Kidney glomerular epithelial cell (primary cell): ENCODE measurements around the gene BCHE.

Source experiments
- DNase-seq: peaks from one replicate; lab custom pipeline; 2025; lab: John Stamatoyannopoulos, UW

Gene BCHE

DNA sequence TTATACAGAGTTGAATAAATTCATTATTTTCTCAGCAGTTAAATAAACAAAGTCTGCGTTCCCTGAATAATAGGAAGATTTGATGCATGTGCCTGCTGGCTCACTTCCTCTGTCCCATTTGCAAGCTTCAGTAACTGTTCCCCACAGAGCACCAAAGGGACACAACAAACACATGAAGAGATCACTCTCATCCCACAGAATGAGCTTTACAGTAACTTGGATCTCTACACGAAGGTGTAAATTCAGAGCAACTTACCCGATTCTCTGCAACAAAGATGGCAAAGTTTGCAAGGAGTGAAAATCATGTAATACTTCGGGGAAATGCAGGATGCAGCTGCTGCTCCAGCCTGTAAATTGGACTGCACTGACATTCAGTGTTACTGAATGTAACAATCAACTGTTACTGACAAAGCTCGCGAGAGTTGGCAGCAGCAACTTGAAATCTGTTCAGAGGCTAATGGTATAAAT lies at the start of gene BCHE:
TSS of gene BCHE (minus strand) at position 366 of the 468 bp plus-strand sequence. CDS start 6,390 bp downstream, outside the sequence.
- DNase-seq = no peak

DNA sequence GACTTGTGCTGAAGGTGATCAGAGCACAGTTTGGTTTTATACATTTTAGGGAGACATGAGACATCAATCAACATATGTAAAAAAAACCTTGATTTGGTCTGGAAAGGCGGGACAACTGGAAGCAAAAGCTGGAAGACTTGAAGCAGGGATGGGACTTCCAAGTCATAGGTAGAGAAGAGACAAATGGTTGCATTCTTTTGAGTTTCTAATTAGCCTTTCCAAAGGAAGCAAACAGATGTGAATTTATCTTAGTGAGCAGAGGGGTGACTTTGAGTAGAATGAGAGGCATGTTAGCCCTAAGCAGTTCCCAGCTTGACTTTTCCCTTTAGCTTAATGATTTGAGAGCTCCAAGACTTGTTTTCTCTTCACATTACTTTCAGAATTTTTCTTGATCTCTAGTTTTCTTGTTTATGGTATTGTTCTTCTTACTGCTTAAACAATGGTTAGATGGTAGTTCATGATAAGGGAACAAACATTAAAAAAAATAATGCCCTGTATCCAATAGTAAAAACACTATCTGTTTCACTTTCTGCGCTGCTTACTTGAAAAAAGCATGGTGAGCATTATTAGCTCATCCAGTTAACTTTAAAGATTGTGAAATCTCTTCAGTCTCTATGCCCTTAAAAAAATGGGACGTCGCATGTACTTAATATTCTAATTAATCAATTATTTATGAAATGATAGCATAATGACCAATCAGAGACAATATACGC lies 48.5 kb upstream of the BCHE start:
- DNase-seq = no peak

GRCh38 chr3:165884518-165884917 lies 47.3 kb upstream of the BCHE start:
- DNase-seq = no peak

DNA sequence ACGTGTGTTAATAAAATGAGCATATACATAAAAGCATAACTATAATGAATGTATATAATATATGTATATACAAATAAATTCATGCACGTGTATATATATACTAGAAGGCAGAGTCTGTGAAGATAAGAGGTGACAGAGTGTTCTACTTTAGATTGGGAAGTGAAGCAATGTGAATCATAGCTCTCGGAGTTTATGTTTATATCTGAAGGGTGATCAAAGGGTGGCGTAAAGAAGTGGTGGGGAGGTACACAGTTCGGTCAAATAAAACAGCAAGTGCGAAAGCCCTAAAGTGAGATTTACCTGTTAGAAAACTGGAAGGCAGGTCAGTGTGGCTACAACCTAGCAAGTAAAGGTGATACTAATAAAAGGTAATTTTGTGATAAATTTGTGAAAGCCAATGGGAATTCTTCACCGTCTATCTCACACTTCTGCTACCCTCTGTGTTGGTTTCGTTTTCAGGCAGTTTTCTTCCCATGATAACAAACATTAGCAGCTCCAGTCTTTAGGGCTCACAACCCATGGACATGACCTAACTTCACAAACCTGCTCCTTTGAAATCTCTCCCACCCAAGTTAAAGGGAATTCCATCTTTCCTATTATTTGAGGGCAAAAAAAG lies 46.7 kb upstream of the BCHE start:
- DNase-seq = no peak

DNA sequence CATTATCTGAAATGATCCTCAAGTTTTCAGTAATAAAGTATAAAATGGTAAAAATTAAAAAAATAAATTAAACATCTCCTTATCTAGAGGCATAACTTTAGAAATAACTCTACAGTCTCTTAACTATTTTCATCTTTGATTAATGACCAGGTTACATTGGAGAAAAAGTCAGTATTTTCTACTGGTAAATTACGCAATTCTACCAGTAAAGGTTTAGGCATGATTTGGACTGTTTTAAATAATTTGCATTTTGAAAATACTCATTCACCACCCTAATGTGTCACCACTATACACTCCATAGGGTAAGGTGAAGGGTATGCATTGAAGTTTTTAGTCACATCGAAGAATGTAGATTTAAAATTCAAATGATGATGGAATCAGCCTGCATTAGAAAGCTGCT lies 45.9 kb upstream of the BCHE start:
- DNase-seq = no peak

DNA sequence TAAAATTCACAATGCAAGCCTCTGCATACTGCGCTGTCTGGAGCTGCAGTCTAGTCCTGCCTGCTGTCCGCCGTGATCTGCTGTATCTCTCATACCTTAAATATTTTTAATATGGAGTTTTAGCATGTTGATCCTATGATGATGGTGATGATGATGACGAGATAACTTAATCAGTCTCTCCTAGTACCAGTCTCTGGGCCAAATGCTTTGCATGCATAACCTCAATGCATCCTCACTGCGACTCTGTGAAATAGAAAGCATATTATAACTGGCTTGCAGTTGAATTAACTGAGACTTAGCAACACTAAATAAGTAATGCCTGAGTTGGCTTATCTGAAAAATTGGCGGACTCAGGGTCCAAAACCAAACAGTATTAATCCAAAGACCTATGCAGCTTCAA lies 38.4 kb upstream of the BCHE start:
- no peak for DNase-seq

GRCh38 chr3:165874663-165875489 lies 37.7 kb upstream of the BCHE start:
- no peak for DNase-seq

GRCh38 chr3:165868088-165868487 lies 30.9 kb upstream of the BCHE start:
- DNase-seq = no peak

DNA sequence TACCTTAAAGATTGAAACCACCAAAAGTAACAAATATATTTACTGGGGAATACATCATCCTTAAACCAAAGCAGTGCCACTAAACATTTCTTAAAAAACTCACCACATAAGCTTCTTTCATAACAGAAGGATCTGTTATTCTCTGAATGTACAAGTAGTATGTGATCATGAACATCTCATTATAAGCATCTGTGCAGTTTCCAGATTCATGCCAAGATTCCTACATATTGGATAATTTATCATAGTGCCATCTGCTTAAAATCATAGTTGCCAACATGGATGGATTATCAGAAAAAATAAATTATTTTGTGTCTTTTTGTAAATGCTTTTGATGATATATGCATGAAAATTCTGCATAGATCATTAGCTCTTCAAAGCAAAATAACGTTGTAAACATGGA lies 21.8 kb upstream of the BCHE start:
- DNase-seq = no peak

DNA sequence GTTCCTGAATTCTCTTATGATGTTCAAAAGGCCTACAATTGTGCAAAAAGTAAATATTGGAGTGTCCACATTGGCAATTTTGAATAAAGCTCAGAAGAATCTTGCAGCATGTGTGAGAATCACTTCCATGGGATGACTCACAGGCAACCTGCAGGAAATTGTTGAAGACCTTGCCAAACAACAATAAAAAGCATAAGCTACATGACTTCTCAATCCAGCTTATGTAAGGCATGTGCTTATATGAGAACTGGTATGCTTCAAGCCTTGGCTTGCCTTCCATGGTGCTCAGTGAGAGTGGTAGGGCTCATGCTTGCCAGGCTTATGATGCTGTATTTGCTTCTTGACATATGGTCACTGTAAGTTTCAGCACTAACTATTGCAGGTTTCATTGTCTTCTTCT lies 18.4 kb upstream of the BCHE start:
- no peak for DNase-seq

- DNase-seq = peak; percentile 36
These were observed 17.5 kb upstream of the BCHE start for GRCh38 chr3:165854696-165855095.

- DNase-seq = no peak
These were observed 15.5 kb upstream of the BCHE start for GRCh38 chr3:165852711-165853110.

DNA sequence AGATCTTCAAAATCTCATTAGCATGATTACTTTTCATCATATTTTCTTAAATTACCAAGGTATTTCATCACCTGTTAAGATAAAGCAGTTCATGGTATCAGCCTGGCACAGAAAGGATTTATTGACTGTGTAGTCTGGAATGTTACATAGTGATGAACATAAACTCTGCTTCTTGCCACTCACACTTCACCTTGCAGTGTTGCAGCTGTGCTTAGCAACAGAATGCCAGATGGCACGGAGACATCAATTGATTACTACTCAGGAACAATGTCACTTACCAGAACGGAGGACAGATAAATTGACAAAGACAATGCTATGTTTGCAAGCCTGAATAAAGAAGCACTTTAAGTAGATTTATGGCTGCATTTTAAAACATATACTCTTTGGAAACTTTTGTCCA lies 15.0 kb upstream of the BCHE start:
- DNase-seq = no peak

GRCh38 chr3:165846056-165846455 lies 8.8 kb upstream of the BCHE start:
- no peak for DNase-seq

DNA sequence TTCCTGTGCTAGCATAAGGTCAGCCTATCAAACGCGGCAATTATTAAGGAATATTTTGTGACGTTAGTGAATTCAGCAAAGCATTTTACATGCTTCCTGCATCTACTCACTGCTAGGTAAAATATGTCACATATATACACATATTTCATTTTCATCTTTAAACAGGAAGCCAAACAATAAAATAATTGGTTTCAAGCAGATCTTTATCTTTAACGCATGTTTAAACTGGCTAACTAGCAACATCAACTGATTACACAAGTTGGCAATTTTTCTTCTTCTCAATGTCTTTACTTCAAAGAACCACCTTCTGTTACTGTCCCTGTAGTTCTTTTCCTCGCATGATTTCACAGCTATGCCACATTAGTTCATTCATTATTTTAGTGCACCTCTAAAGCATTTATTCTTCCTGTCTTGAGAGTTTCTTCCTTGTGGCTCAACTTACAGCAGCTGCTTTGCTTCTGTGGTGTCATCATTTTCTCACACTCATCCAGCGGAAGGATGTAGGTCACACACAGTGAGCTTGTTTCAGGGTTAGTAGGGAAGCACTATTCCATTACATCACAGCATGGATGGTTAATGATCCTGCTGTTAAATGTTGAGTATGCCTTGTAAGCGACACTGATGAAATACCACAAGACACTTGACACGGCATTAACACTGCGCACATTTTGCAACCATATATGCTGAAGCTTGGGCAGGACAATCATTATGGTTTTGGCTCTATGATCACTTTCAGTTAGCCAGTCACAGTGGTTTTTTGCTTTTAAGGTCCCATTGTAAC lies 2.3 kb upstream of the BCHE start:
- DNase-seq = peak; percentile 50

DNA sequence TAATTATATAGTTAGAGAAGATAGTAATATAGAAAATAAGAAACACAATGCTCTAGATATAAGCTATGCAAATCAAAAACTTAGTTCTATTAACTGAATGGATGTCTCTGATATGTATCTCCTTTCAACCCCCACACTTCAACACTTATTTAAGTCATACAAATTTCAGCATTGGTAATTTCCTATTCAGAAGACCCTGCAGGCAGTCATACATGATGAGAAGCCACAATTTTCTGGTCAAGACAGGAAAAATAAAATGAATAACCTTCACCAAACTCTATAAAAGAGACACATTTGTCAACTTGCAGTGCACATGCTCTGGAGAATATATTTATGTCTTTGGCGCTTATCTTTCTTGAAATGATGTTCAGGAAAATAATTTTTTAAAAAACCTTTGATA lies 578 bp upstream of the BCHE start:
- no peak for DNase-seq

GRCh38 chr3:165835431-165835830 lies 1.8 kb downstream of the BCHE start:
- DNase-seq = no peak

GRCh38 chr3:165830746-165831145 lies 6.5 kb downstream of the BCHE start:
- no peak for DNase-seq

DNA sequence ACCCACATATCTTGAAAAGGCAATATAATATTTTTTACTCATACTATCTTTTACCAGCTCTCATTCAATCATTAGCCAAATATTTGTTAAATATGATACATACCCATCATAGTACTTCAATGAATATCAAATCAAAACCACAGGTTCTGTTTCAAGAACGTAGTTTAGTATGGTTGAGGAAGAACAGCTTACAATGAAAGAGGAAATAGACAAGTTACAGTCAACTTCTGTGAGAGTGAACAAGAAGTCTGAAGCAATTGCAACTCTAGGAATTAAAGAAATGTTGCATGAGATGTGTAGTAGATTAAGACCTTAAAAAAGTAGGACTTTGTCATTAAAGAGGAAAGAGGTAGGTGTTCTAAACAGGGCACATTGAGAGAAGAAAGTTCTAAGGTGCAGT lies 9.3 kb downstream of the BCHE start:
- DNase-seq = no peak

DNA sequence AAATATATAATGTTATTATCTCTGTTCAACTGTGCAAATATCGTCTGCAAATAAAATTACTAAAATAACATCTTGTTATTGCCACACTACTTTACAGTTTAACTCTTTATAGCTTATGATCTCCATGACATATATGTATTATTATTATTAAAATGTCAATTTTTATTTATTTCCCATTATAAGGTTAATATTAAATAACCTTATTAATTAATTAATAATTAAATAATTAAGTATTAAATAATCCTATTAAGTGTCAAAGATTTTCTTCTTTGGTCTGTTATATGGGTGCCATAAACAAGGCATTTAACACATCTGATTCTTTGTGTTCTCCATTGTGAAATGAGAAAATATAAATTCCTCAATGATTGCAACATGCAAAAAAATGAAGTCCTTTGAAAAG lies 10.0 kb downstream of the BCHE start:
- DNase-seq = no peak

GRCh38 chr3:165820671-165821123 lies 16.5 kb downstream of the BCHE start:
- no peak for DNase-seq

DNA sequence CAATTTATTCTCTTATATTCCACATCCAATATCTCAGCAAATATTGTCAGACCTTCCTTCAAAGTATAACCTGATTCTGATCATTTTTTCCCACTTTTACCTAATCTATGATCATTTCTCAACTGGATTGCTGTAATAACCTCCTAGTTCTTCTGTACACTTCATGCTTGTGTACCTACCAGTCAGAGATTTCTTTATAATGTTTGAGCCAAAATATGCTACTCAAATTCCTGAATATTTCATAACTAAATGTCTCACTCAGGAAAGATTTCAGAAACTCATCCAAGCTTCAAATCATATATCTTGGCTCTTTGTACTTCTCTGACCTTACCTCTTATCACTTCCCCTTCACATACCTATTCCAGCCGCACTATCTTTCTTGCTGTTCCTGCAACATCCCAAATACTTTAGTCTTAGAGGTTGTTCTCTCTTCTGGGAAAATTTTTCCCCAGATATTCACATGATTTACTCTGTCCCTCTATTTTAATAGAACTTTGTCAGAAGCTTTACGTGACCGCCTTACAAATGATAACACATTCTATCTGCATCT lies 20.0 kb downstream of the BCHE start:
- DNase-seq = no peak
